SK-N-MC (cell line): ENCODE data around the gene DNAH17.

Experiments
- EZH2 ChIP-seq: fragments of 200-600 bp; sonication (generic); IDR thresholded peaks from one replicate; pipeline ENCODE4 v1.6.1; 2017; ENCODE audit warnings: antibody characterized with exemption
- FOXP2 ChIP-seq: optimal IDR thresholded peaks from 2 replicates; pipeline ENCODE3; 2011; ENCODE audit warnings: mild to moderate bottlenecking, moderate library complexity; ENCODE audit not compliant: insufficient read depth; ENCODE audit errors: extremely low read length, control extremely low read depth
- POLR2AphosphoS5 ChIP-seq: IDR thresholded peaks from 2 replicates; pipeline ENCODE4 v1.6.1; 2012; ENCODE audit warnings: mild to moderate bottlenecking, low read depth, low read length, borderline replicate concordance

DNA sequence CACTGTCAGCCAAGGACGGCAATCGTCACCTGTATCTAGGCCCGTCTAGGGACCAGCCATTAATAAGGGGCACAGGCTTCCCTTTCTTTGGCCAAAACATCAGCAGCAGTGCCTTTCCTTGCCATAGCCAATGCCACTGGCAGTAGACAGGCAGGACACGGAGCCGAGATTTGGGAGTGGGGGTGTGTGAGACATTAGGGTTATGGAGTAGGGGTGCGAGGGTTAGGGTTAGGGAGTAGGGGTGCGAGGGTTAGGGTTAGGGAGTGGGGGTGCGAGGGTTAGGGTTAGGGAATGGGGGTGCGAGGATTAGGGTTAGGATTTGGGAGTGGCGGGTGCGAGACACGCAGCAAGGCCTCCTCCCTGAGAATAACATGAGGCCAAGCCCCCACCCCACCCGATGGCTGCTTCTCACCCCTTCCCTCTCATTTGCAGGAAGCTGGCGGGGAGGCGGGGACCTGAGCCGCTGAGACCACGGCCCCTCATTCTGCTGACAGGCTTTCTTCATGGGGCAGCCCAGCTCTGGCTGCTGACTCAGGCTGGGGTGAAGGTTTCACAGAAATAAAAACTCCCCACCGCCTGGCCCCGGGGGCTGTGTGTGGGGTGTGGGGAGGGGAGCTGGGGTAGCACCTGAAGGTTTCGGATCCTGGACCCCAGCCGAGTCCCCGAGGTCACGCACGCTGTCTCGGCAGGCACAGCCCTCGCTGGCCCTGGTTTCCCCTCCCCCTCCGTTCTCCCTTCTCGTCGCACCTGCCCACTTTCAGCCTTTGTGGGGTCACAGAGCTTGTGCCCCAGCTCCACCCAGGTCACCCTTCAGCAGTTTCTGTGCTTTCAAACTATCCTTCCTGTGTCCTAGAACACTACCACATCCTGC lies 104.9 kb downstream of the DNAH17 start:
- TF ChIP-seq EZH2, result no peak
- no peak for TF ChIP-seq POLR2AphosphoS5
- no peak for TF ChIP-seq FOXP2
